ENCODE data around the gene PSORS1C1.

PSORS1C1 gene

DNA sequence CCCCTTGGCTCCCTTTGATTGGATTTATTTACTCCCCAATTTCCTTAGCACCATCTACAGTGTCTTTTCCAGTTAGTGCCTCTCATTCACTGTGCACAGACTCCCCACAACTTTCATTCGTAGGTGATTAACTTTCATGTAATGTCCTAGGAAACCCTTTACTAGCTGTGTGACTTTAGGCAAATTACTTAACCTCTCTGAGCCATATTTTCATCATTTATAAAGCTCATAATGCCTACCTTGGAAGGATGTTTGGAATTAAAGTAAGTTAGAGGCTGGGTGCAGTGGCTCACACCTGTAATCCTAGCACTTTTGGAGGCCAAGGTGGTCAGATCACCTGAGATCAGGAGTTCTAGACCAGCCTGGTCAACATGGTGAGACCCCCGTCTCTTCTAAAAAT is 22.4 kb upstream of the PSORS1C1 start:
- no peak for DNase-seq
- intact Hi-C loops (cut with DNase I) = no loop called here

DNA sequence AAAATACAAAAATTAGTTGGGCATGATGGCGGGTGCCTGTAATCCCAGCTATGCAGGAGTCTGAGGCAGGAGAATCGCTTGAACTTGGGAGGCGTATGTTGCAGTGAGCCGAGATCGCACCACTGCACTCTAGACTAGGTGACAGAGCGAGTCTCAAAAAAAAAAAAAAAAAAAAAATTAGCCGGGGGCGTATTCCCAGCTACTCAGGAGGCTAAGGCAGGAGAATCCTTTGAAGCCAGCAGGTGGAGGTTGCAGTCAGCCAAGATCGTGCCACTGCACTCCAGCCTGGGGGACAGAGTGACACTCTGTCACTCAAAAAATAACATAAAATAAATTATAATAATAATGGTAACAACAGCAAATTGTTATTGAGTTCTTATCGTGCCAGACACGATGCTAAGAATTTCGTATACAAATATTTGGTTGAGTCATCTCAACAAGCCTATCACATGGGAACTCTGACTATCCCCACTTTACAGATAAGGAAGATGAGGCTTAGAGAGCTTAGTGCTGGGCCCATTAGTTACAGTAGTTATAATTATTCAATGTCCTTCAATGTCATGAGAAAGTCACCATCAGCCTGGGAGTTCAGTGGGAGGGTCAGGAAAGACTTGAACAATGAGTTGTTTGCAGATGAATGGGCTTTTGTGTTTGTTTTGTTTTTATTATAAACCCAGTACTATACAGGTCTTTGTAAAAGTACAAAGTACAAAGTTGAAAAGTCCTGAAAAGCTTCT is 21.7 kb upstream of the PSORS1C1 start:
- intact Hi-C loops (cut with DNase I) = no loop called here
- DNase-seq = no peak

- intact Hi-C loops (cut with DNase I) = no loop called here
- DNase-seq = no peak
Observed at GRCh38 chr6:31094389-31094881, 20.2 kb upstream of the PSORS1C1 start.

DNA sequence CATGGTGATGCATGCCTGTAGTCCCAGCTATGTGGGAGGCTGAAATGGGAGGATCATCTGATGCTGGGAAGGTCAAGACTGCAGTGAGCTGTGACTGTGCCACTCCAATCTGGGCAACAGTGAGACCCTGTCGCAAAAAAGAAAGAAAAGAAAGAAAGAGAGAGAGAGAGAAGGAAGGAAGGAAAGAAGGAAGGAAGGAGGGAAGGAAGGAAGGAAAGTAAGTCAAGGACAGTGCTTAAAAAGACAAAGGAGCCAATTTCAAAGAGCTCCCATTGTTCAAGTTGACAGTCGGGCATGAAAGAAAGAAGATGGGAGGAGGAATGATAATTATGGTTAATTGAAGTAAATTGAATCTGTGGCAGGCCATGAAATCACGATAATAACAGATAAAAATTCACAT is 18.4 kb upstream of the PSORS1C1 start:
- intact Hi-C loops (cut with DNase I) = no loop called here
- DNase-seq = no peak

GRCh38 chr6:31096656-31097055 is 17.9 kb upstream of the PSORS1C1 start:
- DNase-seq = no peak
- intact Hi-C loops (cut with DNase I) = no loop called here

DNA sequence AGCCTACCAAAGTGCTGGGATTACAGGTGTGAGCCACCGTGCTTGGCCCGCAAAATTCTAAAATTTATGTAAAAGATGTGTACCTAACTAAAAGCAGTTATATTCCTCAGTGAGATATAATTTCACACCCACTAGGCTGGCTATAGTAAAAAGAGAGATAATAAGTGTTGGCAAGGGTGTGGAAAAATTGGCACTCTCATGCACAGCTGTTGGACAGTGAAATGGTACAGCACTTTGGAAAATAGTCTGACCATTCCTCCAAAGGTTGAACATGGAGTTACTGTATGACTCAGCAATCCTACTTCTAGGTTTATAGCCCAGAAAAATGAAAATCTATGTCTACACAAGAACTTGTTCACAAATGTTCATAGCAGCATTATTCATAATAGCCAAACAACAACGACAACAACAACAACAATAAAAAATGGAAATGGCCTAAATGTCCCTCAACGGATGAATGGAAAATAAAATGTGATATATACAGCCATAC is 16.1 kb upstream of the PSORS1C1 start:
- DNase-seq = no peak
- intact Hi-C loops (cut with DNase I) = no loop called here

DNA sequence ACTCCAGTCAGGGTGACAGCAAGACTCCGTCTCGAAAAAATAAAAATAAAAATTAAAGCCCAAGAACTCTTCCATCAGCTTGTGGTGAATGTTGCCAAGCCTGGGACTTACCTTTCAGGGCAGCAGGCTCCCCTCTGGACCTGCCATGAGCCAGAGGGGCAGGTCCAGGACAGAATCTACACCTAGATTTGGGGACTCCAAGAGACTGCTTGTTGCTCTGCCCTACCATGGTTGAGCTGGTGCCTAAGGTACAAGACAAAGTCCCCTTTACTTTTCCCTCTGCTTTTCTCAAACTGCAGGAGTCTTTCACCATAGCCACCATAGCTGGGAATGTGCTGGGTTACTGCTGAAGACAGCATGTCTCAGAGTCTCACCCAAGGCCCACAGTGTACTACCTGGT is 11.5 kb upstream of the PSORS1C1 start:
- DNase-seq = no peak
- intact Hi-C loops (cut with DNase I) = no loop called here

GRCh38 chr6:31107052-31107451 is 7.5 kb upstream of the PSORS1C1 start:
- DNase-seq = no peak
- intact Hi-C loops (cut with DNase I) = no loop called here

- intact Hi-C loops (cut with DNase I) = no loop called here
- no peak for DNase-seq
Observed at GRCh38 chr6:31110825-31111582, 3.6 kb upstream of the PSORS1C1 start.

GRCh38 chr6:31111712-31112111 is 2.9 kb upstream of the PSORS1C1 start:
- intact Hi-C loops (cut with DNase I) = no loop called here
- peak in 1 of 42 donors; percentile 7 for DNase-seq

- intact Hi-C loops (cut with DNase I) = no loop called here
- no peak for DNase-seq
Observed at GRCh38 chr6:31112478-31112877, 2.1 kb upstream of the PSORS1C1 start, which contains the start of gene C6orf15. TSS of gene C6orf15 (minus strand) at chr6:31112575. CDS start at chr6:31112555, 20 bp downstream.

DNA sequence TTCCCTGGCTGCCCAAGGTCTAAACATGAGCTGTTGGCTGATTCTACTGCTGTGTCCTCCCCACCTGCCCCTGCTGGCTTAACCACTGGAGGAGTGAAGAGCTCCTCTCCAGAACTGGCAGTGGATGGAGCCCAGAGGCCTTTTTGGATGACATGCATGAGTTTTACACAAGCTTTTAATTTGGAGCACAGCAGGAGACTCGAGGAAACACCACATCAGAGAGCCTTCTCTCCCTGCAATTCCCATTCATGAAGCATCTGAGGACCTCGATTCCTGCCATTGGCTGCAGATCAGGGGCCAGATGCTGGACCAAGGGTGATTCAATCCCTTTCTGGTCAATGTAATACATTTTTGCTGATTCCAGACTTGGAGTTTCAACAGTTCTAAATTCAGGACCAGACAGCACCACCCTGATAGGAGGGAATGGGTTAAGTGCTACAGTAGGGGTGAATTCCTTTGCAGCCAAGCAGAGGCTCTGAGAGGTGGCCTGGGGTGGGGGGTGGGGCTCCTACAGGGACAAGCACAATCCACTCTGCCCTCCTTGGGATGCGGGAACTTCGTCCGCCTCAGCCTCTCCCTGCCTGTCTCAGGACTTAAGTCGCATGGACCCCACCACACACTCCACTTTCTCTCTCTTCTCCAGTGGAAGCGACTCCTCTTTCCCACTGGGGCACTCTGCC is 599 bp upstream of the PSORS1C1 start:
- no peak for DNase-seq
- intact Hi-C loops (cut with DNase I) = no loop called here

GRCh38 chr6:31114970-31115849 is 610 bp downstream of the PSORS1C1 start:
- intact Hi-C loops (cut with DNase I) = no loop called here

GRCh38 chr6:31115941-31116560 is 1.5 kb downstream of the PSORS1C1 start:
- no peak for DNase-seq
- intact Hi-C loops (cut with DNase I) = no loop called here

More at GRCh38 chr6:31114970-31115849, 610 bp downstream of the PSORS1C1 start:
- DNase-seq = peak in 4 of 42 donors; percentile 20 to 36 (median 30)

DNA sequence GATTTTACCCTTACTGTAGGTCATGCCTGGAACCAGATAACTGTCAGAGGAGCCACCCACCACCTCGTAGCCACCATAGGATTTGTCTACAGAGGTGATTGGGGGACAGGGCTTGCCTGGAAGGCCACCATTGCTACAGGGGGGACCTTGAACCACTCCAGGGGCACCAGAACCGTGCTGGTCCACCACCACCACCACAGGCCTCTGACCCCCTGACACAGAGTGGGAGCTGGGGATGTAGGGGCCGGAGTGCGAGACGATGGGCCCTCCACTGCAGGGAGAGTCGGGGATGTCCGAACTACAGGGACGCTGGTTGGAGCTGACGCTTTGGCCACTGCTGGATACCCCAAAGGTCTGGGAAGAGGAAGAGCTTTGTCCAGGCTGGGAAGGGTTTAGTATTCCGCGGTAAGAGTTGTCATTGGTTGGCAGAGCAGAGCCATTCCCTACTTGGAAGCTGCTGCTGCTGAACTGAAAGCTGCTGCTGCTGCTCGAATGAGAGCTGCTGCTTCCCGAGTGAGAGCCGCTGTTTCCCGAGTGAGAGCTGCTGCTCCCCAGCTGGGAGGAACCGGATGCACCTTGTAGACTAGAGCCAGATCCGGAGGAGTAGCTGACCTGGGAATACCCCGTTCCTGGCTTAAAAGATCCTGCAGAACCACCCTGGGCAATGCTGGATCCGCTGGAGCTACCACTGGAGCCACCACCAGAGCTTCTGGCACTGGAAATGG is 2.2 kb downstream of the PSORS1C1 start:
- DNase-seq = no peak
- intact Hi-C loops (cut with DNase I) = no loop called here

DNA sequence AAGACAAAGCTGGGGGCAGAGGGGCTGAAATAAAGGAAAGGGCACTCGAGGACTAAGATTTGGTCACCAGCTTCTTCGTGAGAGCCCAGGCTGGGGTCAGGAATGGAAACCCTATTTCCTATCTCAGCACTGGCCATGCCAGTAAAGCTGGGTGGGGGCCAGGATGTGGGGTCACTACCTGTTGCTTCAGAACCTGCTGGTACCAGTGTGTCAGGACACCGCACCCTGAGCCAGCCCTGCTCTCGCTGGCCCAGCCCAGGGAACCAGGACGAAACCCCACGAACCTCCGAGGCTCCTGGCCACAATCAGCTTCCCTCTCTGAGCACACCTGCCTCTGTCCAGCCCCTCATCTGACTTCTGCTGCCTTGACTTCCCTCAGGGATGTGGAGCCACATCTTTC is 3.6 kb downstream of the PSORS1C1 start:
- no peak for DNase-seq
- intact Hi-C loops (cut with DNase I) = no loop called here

GRCh38 chr6:31120151-31120915 is 5.7 kb downstream of the PSORS1C1 start, which contains the start of gene CDSN:
TSS of gene CDSN (minus strand) at chr6:31120446. CDS start at chr6:31120419, 27 bp downstream.
- intact Hi-C loops (cut with DNase I) = no loop called here
- DNase-seq = no peak

Measured in head of caudate nucleus (tissue), 42 donors.